Activated B cell treated with CpG ODN at 0.5 μM for 24 hours (primary cell): Measurements from ENCODE around the gene CREG1. TPM values are rescaled to one million over a fixed set of nuclear protein-coding genes. Genes with fewer than 3 reads are reported as not detected.
"Not testable (repeated sequence)": the region's sequence is repeated elsewhere in the genome, so short reads cannot be mapped to it uniquely, and the experiment has no call there.

ENCODE experiments used
- ATAC-seq: fragments of 200-7000 bp; cut with Tn5 transposase; one replicate; pipeline ENCODE4 v1.10.0; 2021; ENCODE audit warnings: low read depth, mild to moderate bottlenecking, moderate library complexity
- CTCF ChIA-PET: fragments of 350-600 bp; sonication (Branson Sonifier 250); formaldehyde crosslinking; loops from one replicate; lab custom pipeline; 2021; ENCODE audit warnings: antibody characterized with exemption; lab: Charles Lee
- POLR2A ChIA-PET: fragments of 350-600 bp; sonication (Branson Sonifier 250); formaldehyde crosslinking; loops from one replicate; lab custom pipeline; 2021; ENCODE audit warnings: antibody characterized with exemption; lab: Charles Lee
- DNase-seq: peaks from one replicate; pipeline ENCODE4 v3.0.0; 2022
- H3K27ac Mint-ChIP-seq: one replicate; pipeline ENCODE4 v1.8.0; 2020; ENCODE audit warnings: mixed read lengths
- H3K27me3 Mint-ChIP-seq: one replicate; pipeline ENCODE4 v1.8.0; 2021; ENCODE audit warnings: mixed read lengths
- H3K36me3 Mint-ChIP-seq: one replicate; pipeline ENCODE4 v1.8.0; 2021; ENCODE audit warnings: low read depth, mixed read lengths
- H3K4me1 Mint-ChIP-seq: one replicate; pipeline ENCODE4 v1.8.0; 2021; ENCODE audit warnings: mixed read lengths
- H3K4me3 Mint-ChIP-seq: one replicate; pipeline ENCODE4 v1.8.0; 2020; ENCODE audit warnings: mild to moderate bottlenecking, mixed read lengths
- H3K9me3 Mint-ChIP-seq: one replicate; pipeline ENCODE4 v1.8.0; 2020; ENCODE audit warnings: mixed read lengths
- CTCF ChIP-seq: fragments of 200-600 bp; IDR thresholded peaks from one replicate; pipeline ENCODE4 v1.8.0; 2022; ENCODE audit warnings: antibody characterized with exemption, mild to moderate bottlenecking
- intact Hi-C: fragments of 100-400 bp; cut with micrococcal nuclease; formaldehyde crosslinking; loops from one replicate; pipeline ENCODE4 v1.15.1; 2024
- total RNA-seq: library from RNA; stranded (reverse); gene quantifications from 2 replicates; pipeline ENCODE4 v1.2.3, GENCODE V29; 2022

The CREG1 gene
- total RNA-seq, 1 donor from 2014 or later = 3.1 TPM

GRCh38 chr1:167578939-167579521, 25.5 kb upstream of the CREG1 start:
- intact Hi-C loops = no loop called here
- H3K9me3 Mint-ChIP-seq = no peaks in the 10 kb centered on the region
- no peak overlapping the region for H3K4me3 Mint-ChIP-seq
- H3K4me1 Mint-ChIP-seq = no peaks in the 10 kb centered on the region
- POLR2A ChIA-PET = interaction anchor here (0.8 kb wide), 1 partner anchor 13 kb away, joined by 3 read pairs; no protein-coding TSS in a partner anchor
- ATAC-seq (no peak), DNase-seq (no peak)
- no peaks in the 10 kb centered on the region for H3K27me3 Mint-ChIP-seq
- no peak overlapping the region for H3K27ac Mint-ChIP-seq
- H3K36me3 Mint-ChIP-seq = peaks cover 6% of the 10 kb centered on the region
- TF ChIP-seq CTCF = no peak
- CTCF ChIA-PET = no interaction called here

- Mint-ChIP-seq H3K36me3 (no peaks in the 10 kb centered on the region), H3K27ac (no peak overlapping the region), H3K9me3 (no peaks in the 10 kb centered on the region), H3K27me3 (peaks cover 6% of the 10 kb centered on the region), H3K4me1 (no peaks in the 10 kb centered on the region), H3K4me3 (no peak overlapping the region)
- intact Hi-C loops = no loop called here
- POLR2A ChIA-PET = no interaction called here
- TF ChIP-seq CTCF = no peak
- no peak for DNase-seq
- no peak for ATAC-seq
- CTCF ChIA-PET = no interaction called here
Measured at GRCh38 chr1:167575649-167576048, 22.1 kb upstream of the CREG1 start.

GRCh38 chr1:167573035-167573434, 19.5 kb upstream of the CREG1 start:
- no peak overlapping the region for H3K27ac Mint-ChIP-seq
- no peaks in the 10 kb centered on the region for H3K4me1 Mint-ChIP-seq
- intact Hi-C loops = no loop called here
- no peak for DNase-seq
- CTCF ChIA-PET = interaction anchor here (1.1 kb wide), 1 partner anchor 28 kb away, joined by 3 read pairs; no protein-coding TSS in a partner anchor
- no peak for TF ChIP-seq CTCF
- H3K27me3 Mint-ChIP-seq = peaks cover 6% of the 10 kb centered on the region
- H3K4me3 Mint-ChIP-seq = no peak overlapping the region
- POLR2A ChIA-PET = no interaction called here
- peaks cover 2% of the 10 kb centered on the region for H3K9me3 Mint-ChIP-seq
- no peaks in the 10 kb centered on the region for H3K36me3 Mint-ChIP-seq
- ATAC-seq = no peak

GRCh38 chr1:167570712-167571111, 17.1 kb upstream of the CREG1 start:
- intact Hi-C loops, H3K27me3 Mint-ChIP-seq, DNase-seq, POLR2A ChIA-PET, H3K36me3 Mint-ChIP-seq, ATAC-seq, H3K4me3 Mint-ChIP-seq, H3K9me3 Mint-ChIP-seq, H3K27ac Mint-ChIP-seq, CTCF ChIA-PET: not testable (repeated sequence)
- peaks cover 12% of the 10 kb centered on the region for H3K4me1 Mint-ChIP-seq

GRCh38 chr1:167567663-167568062, 14.1 kb upstream of the CREG1 start:
- intact Hi-C loops = no loop called here
- Mint-ChIP-seq H3K27me3 (peaks cover 6% of the 10 kb centered on the region), H3K27ac (no peak overlapping the region), H3K36me3 (no peaks in the 10 kb centered on the region), H3K9me3 (peaks cover 2% of the 10 kb centered on the region), H3K4me3 (no peak overlapping the region), H3K4me1 (peaks cover 15% of the 10 kb centered on the region)
- ATAC-seq = no peak
- ChIA-PET POLR2A (no interaction called here), CTCF (no interaction called here)
- TF ChIP-seq CTCF = no peak
- DNase-seq = no peak
